ENCODE measurements around the gene COPRS. TPM values are rescaled to one million over a fixed set of nuclear protein-coding genes. Genes with fewer than 3 reads are reported as not detected.
"Not testable (repeated sequence)": the region's sequence is repeated elsewhere in the genome, so short reads cannot be mapped to it uniquely, and the experiment has no call there.

Gene COPRS
- total and polyA plus RNA-seq, 2 of the 13 experiments (the other 11 are each of a cell fraction or from before 2014, with no cell fraction given), result 22.7 to 93.8 TPM

DNA sequence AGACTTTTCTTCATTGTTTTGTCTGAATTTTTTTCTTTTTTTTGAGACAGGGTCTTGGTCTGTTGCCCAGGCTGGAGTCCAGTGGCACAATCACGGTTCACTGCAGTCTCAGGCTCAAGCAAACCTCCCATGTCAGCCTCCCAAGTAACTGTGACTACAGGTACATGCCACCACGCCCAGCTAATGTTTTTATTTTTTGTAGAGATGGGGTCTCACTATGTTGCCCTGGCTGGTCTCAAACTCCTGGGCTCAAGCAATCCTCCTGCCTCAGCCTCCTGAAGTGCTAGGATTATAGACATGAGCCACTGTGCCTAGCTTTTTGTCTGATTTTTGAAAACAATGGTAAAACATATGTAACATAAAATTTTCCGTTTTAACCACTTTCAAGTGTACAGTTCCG, 30.1 kb downstream of the COPRS start:
- POLR2A ChIA-PET; ATAC-seq; H3K79me2 ChIP-seq (ENCODE audit: insufficient read depth, low read length); in situ Hi-C loops (cut with HindIII; ENCODE audit: extremely low pct_ligation_motif_present, low pct_unique_long_range_greater_than_20kb); FAIRE-seq; intact Hi-C loops (cut with micrococcal nuclease; ENCODE audit: unreplicated experiment); BruUV-seq (replicated peaks); H3K27ac ChIP-seq (ENCODE audit: extremely low read length, insufficient read depth, low read length); H3K9ac ChIP-seq (ENCODE audit: insufficient read depth, low read depth, low read length); DNase-seq (ENCODE audit: low spot score); H4K20me1 ChIP-seq (ENCODE audit: insufficient read depth, low read length); H2AFZ ChIP-seq (ENCODE audit: low read length); H3K4me2 ChIP-seq (ENCODE audit: low read depth, low read length); H3K9me3 ChIP-seq (ENCODE audit: low read length); H3K36me3 ChIP-seq (replicated peaks in 1 of 2; ENCODE audit: control insufficient read depth in 1 of 2, insufficient read depth in 2 of 2, low read length in 2 of 2); H3K4me3 ChIP-seq (replicated peaks in 1 of 3; ENCODE audit: insufficient read depth in 1 of 3, low read depth in 2 of 3, low read length in 3 of 3); H3K27me3 ChIP-seq (ENCODE audit: control insufficient read depth in 1 of 2, insufficient read depth in 2 of 2, low read length in 2 of 2); CTCF ChIA-PET (ENCODE audit: low intra/inter-chr PET ratio, low total read pairs): not testable (repeated sequence)
- H3K4me1 ChIP-seq (ENCODE audit: insufficient read depth, low read length), result peaks cover 19% of the 10 kb centered on the region
- WGBS (ENCODE audit: low lambda C conversion rate), result 40% methylated on average over 4 of the region's 4 CpGs

DNA sequence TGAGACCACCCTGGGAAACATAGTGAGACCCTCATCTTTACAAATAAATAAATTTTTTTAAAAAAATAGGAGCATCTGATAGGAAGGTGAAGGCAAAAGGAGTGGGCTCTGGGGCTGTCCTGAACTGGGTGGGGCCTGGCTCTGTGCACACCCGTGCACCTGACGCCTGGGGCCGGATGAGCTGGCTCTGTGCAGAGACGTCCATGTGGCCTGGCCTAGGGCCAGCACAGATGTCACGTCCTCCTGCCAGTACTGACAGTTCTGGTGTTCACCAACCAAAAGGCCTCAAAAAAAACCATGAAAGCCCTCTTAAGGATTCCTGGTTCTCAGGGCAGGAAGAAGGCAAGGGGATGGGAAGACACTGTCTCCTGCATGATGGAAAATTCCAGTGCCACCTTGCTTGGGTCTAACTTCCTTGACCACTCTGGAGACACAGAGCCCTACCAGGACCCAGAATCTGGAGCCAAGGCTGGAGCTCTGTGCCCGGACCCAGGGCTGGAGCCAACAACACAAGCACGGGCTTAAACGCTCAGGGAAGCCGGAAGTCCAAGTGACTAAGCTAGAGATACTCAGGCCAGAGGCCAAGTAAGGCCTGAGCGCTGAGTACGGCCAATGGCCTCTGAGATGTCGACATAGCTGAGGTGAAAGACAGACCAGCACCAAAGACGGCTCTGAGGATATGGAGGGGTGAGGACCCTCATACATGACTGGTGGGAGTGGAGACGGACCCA, 32.9 kb downstream of the COPRS start:
- Histone ChIP-seq H3K9ac (ENCODE audit: insufficient read depth, low read depth, low read length) (peak overlapping the region; percentile 41; the same call in 1 of the 2 replicates), H3K4me1 (ENCODE audit: insufficient read depth, low read length) (peaks cover 22% of the 10 kb centered on the region), H3K36me3 (replicated peaks in 1 of 2; ENCODE audit: control insufficient read depth in 1 of 2, insufficient read depth in 2 of 2, low read length in 2 of 2) (no peaks in the 10 kb centered on the region), H3K79me2 (ENCODE audit: insufficient read depth, low read length) (no peaks in the 10 kb centered on the region), H2AFZ (ENCODE audit: low read length) (peak overlapping the region; percentile 95), H3K27ac (ENCODE audit: extremely low read length, insufficient read depth, low read length) (no peak overlapping the region), H3K9me3 (ENCODE audit: low read length) (no peaks in the 10 kb centered on the region), H4K20me1 (ENCODE audit: insufficient read depth, low read length) (no peaks in the 10 kb centered on the region), H3K27me3 (ENCODE audit: control insufficient read depth in 1 of 2, insufficient read depth in 2 of 2, low read length in 2 of 2) (0 out of 5 replicates have a peak, but pooled peaks cover 1 to 5% of the 10 kb centered on the region in 2 experiments), H3K4me2 (ENCODE audit: low read depth, low read length) (peak overlapping the region; percentile 65), H3K4me3 (replicated peaks in 1 of 3; ENCODE audit: insufficient read depth in 1 of 3, low read depth in 2 of 3, low read length in 3 of 3) (peak overlapping the region in 1 of 3 experiments; percentile 45; a peak in 3 of 6 replicates)
- CTCF ChIA-PET (ENCODE audit: low intra/inter-chr PET ratio, low total read pairs), result no interaction called here
- POLR2A ChIA-PET, result interaction anchor here (0.7 to 1.1 kb wide), 2 partner anchors 23 to 28 kb away, joined by 3 read pairs; no protein-coding TSS in a partner anchor
- no peak for DNase-seq (ENCODE audit: low spot score)
- WGBS (ENCODE audit: low lambda C conversion rate), result 32% methylated on average over 11 of the region's 14 CpGs
- in situ Hi-C loops (cut with HindIII; ENCODE audit: extremely low pct_ligation_motif_present, low pct_unique_long_range_greater_than_20kb), result no loop called here
- intact Hi-C loops (cut with micrococcal nuclease; ENCODE audit: unreplicated experiment), result no loop called here
- FAIRE-seq, result no peak
- ATAC-seq, result peak; percentile 81
- BruUV-seq (replicated peaks), result no TSS peak
- TF ChIP-seq CEBPB (IDR thresholded peaks at IDR 0.05; ENCODE audit: borderline replicate concordance, low read depth, low read length) (peak; percentile 22; the same call in 1 of the 2 replicates), GABPB1 (CRISPR knock-in tag; IDR thresholded peaks at IDR 0.05) (peak; percentile 56), ELF1 (CRISPR knock-in tag; IDR thresholded peaks at IDR 0.05) (peak; percentile 68), ZNF30 (CRISPR knock-in tag; IDR thresholded peaks at IDR 0.05) (no peak), MIER3 (CRISPR knock-in tag; IDR thresholded peaks at IDR 0.05; ENCODE audit: borderline replicate concordance) (no peak), POLR2AphosphoS2 (IDR thresholded peaks at IDR 0.05; ENCODE audit: low read depth, low read length) (no peak), SALL1 (CRISPR knock-in tag; IDR thresholded peaks at IDR 0.05) (0 out of 2 replicates have a peak, but pooled peaks have one; percentile 10), ZNF567 (CRISPR knock-in tag; IDR thresholded peaks at IDR 0.05; ENCODE audit: borderline replicate concordance) (no peak), ZFY (CRISPR knock-in tag; IDR thresholded peaks at IDR 0.05) (peak; percentile 27), ZNF687 (CRISPR knock-in tag; IDR thresholded peaks at IDR 0.05) (peak; percentile 67), GABPA (IDR thresholded peaks at IDR 0.05; ENCODE audit: low read depth, low read length) (no peak), GABPA (CRISPR knock-in tag; IDR thresholded peaks at IDR 0.05; ENCODE audit: low read depth) (peak; percentile 47; the same call in 1 of the 2 replicates), ZSCAN25 (CRISPR knock-in tag; IDR thresholded peaks at IDR 0.05) (no peak), ZNF383 (CRISPR knock-in tag; IDR thresholded peaks at IDR 0.05; ENCODE audit: borderline replicate concordance) (no peak), FOSL2 (CRISPR knock-in tag; IDR thresholded peaks at IDR 0.05) (peak; percentile 33; the same call in 1 of the 2 replicates)

Data from HepG2 (cell line).